Measurements from ENCODE around the gene ATP6V1C2.

DNA sequence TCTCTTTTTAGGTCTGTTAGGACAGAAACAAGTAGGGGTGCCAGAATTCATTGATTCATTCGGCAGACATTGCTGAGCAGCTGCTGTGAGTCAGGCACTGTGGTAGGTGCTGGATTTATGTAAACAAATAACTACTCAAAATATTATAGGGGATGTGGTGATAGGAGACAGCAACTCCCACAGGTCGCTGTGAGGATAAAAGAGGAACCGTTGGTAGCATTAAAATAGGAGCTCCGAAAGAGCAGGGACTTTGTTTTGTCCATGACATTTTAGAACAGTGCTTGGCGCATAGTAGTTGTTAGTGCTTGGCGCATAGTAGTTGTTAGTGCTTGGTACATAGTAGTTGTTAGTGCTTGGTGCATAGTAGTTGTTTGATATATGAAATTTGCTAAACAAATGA lies 29.2 kb downstream of the ATP6V1C2 start:
- TF ChIP-seq, protein P1, sequence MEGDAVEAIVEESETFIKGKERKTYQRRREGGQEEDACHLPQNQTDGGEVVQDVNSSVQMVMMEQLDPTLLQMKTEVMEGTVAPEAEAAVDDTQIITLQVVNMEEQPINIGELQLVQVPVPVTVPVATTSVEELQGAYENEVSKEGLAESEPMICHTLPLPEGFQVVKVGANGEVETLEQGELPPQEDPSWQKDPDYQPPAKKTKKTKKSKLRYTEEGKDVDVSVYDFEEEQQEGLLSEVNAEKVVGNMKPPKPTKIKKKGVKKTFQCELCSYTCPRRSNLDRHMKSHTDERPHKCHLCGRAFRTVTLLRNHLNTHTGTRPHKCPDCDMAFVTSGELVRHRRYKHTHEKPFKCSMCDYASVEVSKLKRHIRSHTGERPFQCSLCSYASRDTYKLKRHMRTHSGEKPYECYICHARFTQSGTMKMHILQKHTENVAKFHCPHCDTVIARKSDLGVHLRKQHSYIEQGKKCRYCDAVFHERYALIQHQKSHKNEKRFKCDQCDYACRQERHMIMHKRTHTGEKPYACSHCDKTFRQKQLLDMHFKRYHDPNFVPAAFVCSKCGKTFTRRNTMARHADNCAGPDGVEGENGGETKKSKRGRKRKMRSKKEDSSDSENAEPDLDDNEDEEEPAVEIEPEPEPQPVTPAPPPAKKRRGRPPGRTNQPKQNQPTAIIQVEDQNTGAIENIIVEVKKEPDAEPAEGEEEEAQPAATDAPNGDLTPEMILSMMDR (conservative IDR thresholded peaks at IDR 0.05; ENCODE audit: low read depth, low read length): no peak
- TF ChIP-seq POLR2A (IDR thresholded peaks at IDR 0.05; ENCODE audit: low read depth, low read length) (no peak), RFX5 (IDR thresholded peaks at IDR 0.05; ENCODE audit: low read depth, low read length) (no peak), NFE2L2 (IDR thresholded peaks at IDR 0.05; ENCODE audit: low read depth, low read length) (no peak), SMC3 (IDR thresholded peaks at IDR 0.05; ENCODE audit: low read depth, low read length) (no peak), MXI1 (IDR thresholded peaks at IDR 0.05; ENCODE audit: borderline replicate concordance, low read depth, low read length) (no peak), BHLHE40 (IDR thresholded peaks at IDR 0.05; ENCODE audit: low read depth, low read length) (no peak), CEBPB (IDR thresholded peaks at IDR 0.05; ENCODE audit: low read depth, low read length) (no peak), RAD21 (IDR thresholded peaks at IDR 0.05; ENCODE audit: low read length) (no peak)
- TF ChIP-seq, protein P2, sequence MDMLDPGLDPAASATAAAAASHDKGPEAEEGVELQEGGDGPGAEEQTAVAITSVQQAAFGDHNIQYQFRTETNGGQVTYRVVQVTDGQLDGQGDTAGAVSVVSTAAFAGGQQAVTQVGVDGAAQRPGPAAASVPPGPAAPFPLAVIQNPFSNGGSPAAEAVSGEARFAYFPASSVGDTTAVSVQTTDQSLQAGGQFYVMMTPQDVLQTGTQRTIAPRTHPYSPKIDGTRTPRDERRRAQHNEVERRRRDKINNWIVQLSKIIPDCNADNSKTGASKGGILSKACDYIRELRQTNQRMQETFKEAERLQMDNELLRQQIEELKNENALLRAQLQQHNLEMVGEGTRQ (IDR thresholded peaks at IDR 0.05; ENCODE audit: low read depth, low read length): no peak
